ENCODE results near the gene PAX3.

PAX3 gene

GRCh38 chr2:222311978-222312738 lies 13.4 kb upstream of the PAX3 start:
- Mint-ChIP-seq H3K27ac (no peak overlapping the region), H3K4me1 (peaks cover 11% of the 10 kb centered on the region), H3K36me3 (ENCODE audit: low read depth) (no peaks in the 10 kb centered on the region), H3K27me3 (ENCODE audit: low read depth) (peaks cover 99% of the 10 kb centered on the region), H3K9me3 (peaks cover 4% of the 10 kb centered on the region), H3K4me3 (peak overlapping the region; percentile 36 to 50 (median 38))
- TF ChIP-seq CTCF (IDR thresholded peaks at IDR 0.05; ENCODE audit: unreplicated experiment in 3 of 3): no peak

- peaks cover 100% of the 10 kb centered on the region for H3K27me3 Mint-ChIP-seq (ENCODE audit: low read depth)
- peaks cover 13% of the 10 kb centered on the region for H3K4me1 Mint-ChIP-seq
- no peak for TF ChIP-seq CTCF (IDR thresholded peaks at IDR 0.05; ENCODE audit: unreplicated experiment in 3 of 3)
- H3K9me3 Mint-ChIP-seq: peaks cover 4% of the 10 kb centered on the region
- H3K4me3 Mint-ChIP-seq: peak overlapping the region in 1 of 3 experiments; percentile 50
- no peak overlapping the region for H3K27ac Mint-ChIP-seq
- H3K36me3 Mint-ChIP-seq (ENCODE audit: low read depth): no peaks in the 10 kb centered on the region
Measured at GRCh38 chr2:222311319-222311977, 12.7 kb upstream of the PAX3 start.

- H3K36me3 Mint-ChIP-seq (ENCODE audit: low read depth): no peaks in the 10 kb centered on the region
- peaks cover 19% of the 10 kb centered on the region for H3K4me1 Mint-ChIP-seq
- no peak for TF ChIP-seq CTCF (IDR thresholded peaks at IDR 0.05; ENCODE audit: unreplicated experiment in 3 of 3)
- no peak overlapping the region for H3K4me3 Mint-ChIP-seq
- H3K27ac Mint-ChIP-seq: no peak overlapping the region
- H3K27me3 Mint-ChIP-seq (ENCODE audit: low read depth): peaks cover 100% of the 10 kb centered on the region
- H3K9me3 Mint-ChIP-seq: peaks cover 4% of the 10 kb centered on the region
Measured at GRCh38 chr2:222310747-222311318, 12.0 kb upstream of the PAX3 start.

GRCh38 chr2:222309766-222310165 lies 11.0 kb upstream of the PAX3 start:
- no peak for TF ChIP-seq CTCF (IDR thresholded peaks at IDR 0.05; ENCODE audit: unreplicated experiment in 3 of 3)
- Mint-ChIP-seq H3K4me1 (peaks cover 28% of the 10 kb centered on the region), H3K27me3 (ENCODE audit: low read depth) (peaks cover 100% of the 10 kb centered on the region), H3K4me3 (no peak overlapping the region), H3K36me3 (ENCODE audit: low read depth) (no peaks in the 10 kb centered on the region), H3K27ac (no peak overlapping the region), H3K9me3 (peaks cover 4% of the 10 kb centered on the region)

- H3K4me1 Mint-ChIP-seq: peaks cover 29% of the 10 kb centered on the region
- H3K4me3 Mint-ChIP-seq: no peak overlapping the region
- H3K9me3 Mint-ChIP-seq: peaks cover 4% of the 10 kb centered on the region
- TF ChIP-seq CTCF (IDR thresholded peaks at IDR 0.05; ENCODE audit: unreplicated experiment in 3 of 3): no peak
- H3K27ac Mint-ChIP-seq: no peak overlapping the region
- H3K27me3 Mint-ChIP-seq (ENCODE audit: low read depth): peaks cover 100% of the 10 kb centered on the region
- H3K36me3 Mint-ChIP-seq (ENCODE audit: low read depth): no peaks in the 10 kb centered on the region
Measured at GRCh38 chr2:222309361-222309760, 10.6 kb upstream of the PAX3 start.

Measured in nephron (organoid).